HEK293 (cell line): ENCODE data around the gene SPNS2.

ENCODE experiments used
- CTCF ChIA-PET: fragments of 350-600 bp; formaldehyde crosslinking; extraction: SDS; loops from one replicate; lab custom pipeline; 2021; ENCODE audit warnings: antibody characterized with exemption; lab: Yijun Ruan, JAX
- POLR2A ChIA-PET: fragments of 300-600 bp; formaldehyde crosslinking; extraction: SDS; loops from one replicate; lab custom pipeline; 2020; ENCODE audit warnings: antibody characterized with exemption, inconsistent platforms; lab: Yijun Ruan, JAX
- H3K27ac ChIP-seq: fragments of 200-500 bp; sonication (Bioruptor generic); 2 replicates; pipeline ENCODE4 v1.5.1; 2014; ENCODE audit warnings: low read depth, low read length, control low read depth, inconsistent platforms; ENCODE audit errors: extremely low read depth
- H3K36me3 ChIP-seq, 2 experiments: fragments of 200-500 bp in 1 of 2; sonication (Bioruptor generic) in 1 of 2; 1 replicate in 1 of 2; 2 replicates in 1 of 2; pipeline ENCODE4 v1.5.1; 2014 to 2017; ENCODE audit warnings: inconsistent platforms in 2 of 2, low read length in 2 of 2; ENCODE audit not compliant: control insufficient read depth in 2 of 2, insufficient read depth in 1 of 2
- H3K4me1 ChIP-seq: fragments of 200-500 bp; sonication (Bioruptor generic); 2 replicates; pipeline ENCODE4 v1.5.1; 2014; ENCODE audit warnings: mild to moderate bottlenecking, low read length, inconsistent platforms; ENCODE audit not compliant: control insufficient read depth, insufficient read depth
- H3K4me3 ChIP-seq: 2 replicates; pipeline ENCODE4 v1.5.1; 2011; ENCODE audit warnings: low read depth, mild to moderate bottlenecking, control low read depth, low read length, moderate library complexity
- H3K9me3 ChIP-seq: fragments of 200-500 bp; sonication (Bioruptor generic); 2 replicates; pipeline ENCODE4 v1.5.1; 2014; ENCODE audit warnings: low read depth, low read length, inconsistent platforms; ENCODE audit not compliant: control insufficient read depth, insufficient read depth
- BCL11B ChIP-seq: fragments of 450-650 bp; formaldehyde crosslinking; IDR thresholded peaks from 2 replicates; pipeline ENCODE4 v1.5.1; 2016; ENCODE audit warnings: low read depth, missing biosample characterization, missing genetic modification characterization
- FEZF1 ChIP-seq: fragments of 450-650 bp; formaldehyde crosslinking; IDR thresholded peaks from 2 replicates; pipeline ENCODE4 v1.5.1; 2016; ENCODE audit warnings: missing biosample characterization, missing genetic modification characterization
- GLIS2 ChIP-seq: fragments of 450-650 bp; formaldehyde crosslinking; IDR thresholded peaks from 2 replicates; pipeline ENCODE4 v1.5.1; 2016; ENCODE audit warnings: missing biosample characterization, missing genetic modification characterization
- HOXD13 ChIP-seq: sonication (generic); formaldehyde crosslinking; IDR thresholded peaks from 2 replicates; pipeline ENCODE4 v1.8.0; 2022; ENCODE audit warnings: missing genetic modification reagents, borderline replicate concordance
- KLF7 ChIP-seq: fragments of 450-650 bp; formaldehyde crosslinking; IDR thresholded peaks from 2 replicates; pipeline ENCODE4 v1.5.1; 2016; ENCODE audit warnings: missing biosample characterization, missing genetic modification characterization, borderline replicate concordance
- MYNN ChIP-seq: fragments of 450-650 bp; formaldehyde crosslinking; IDR thresholded peaks from 2 replicates; pipeline ENCODE4 v1.5.1; 2016; ENCODE audit warnings: missing biosample characterization, missing genetic modification characterization, borderline replicate concordance
- SCRT1 ChIP-seq: fragments of 450-650 bp; formaldehyde crosslinking; IDR thresholded peaks from 2 replicates; pipeline ENCODE4 v1.5.1; 2016; ENCODE audit warnings: missing biosample characterization, missing genetic modification characterization, borderline replicate concordance
- SP2 ChIP-seq: fragments of 450-650 bp; formaldehyde crosslinking; IDR thresholded peaks from 2 replicates; pipeline ENCODE4 v1.5.1; 2016; ENCODE audit warnings: missing biosample characterization, missing genetic modification characterization
- TCF7L2 ChIP-seq: IDR thresholded peaks from 2 replicates; pipeline ENCODE4 v1.6.1; 2011; ENCODE audit warnings: low read depth, mild to moderate bottlenecking, inconsistent platforms, low read length, moderate library complexity, borderline replicate concordance
- ZBTB1 ChIP-seq: fragments of 450-650 bp; formaldehyde crosslinking; IDR thresholded peaks from 2 replicates; pipeline ENCODE4 v1.5.1; 2016; ENCODE audit warnings: missing biosample characterization, missing genetic modification characterization
- ZBTB17 ChIP-seq: fragments of 450-650 bp; formaldehyde crosslinking; IDR thresholded peaks from 2 replicates; pipeline ENCODE4 v1.5.1; 2016; ENCODE audit warnings: missing biosample characterization, missing genetic modification characterization
- ZBTB20 ChIP-seq: fragments of 450-650 bp; formaldehyde crosslinking; IDR thresholded peaks from 2 replicates; pipeline ENCODE4 v1.5.1; 2016; ENCODE audit warnings: missing biosample characterization, missing genetic modification characterization
- ZFP3 ChIP-seq: fragments of 450-650 bp; formaldehyde crosslinking; IDR thresholded peaks from 2 replicates; pipeline ENCODE4 v1.5.1; 2016; ENCODE audit warnings: low read depth, missing biosample characterization, missing genetic modification characterization
- ZNF10 ChIP-seq: fragments of 450-650 bp; formaldehyde crosslinking; IDR thresholded peaks from 2 replicates; pipeline ENCODE4 v1.5.1; 2017; ENCODE audit warnings: missing biosample characterization, missing genetic modification characterization
- ZNF140 ChIP-seq: fragments of 450-650 bp; formaldehyde crosslinking; IDR thresholded peaks from 2 replicates; pipeline ENCODE4 v1.5.1; 2016; ENCODE audit warnings: missing biosample characterization, missing genetic modification characterization
- ZNF157 ChIP-seq: fragments of 450-650 bp; formaldehyde crosslinking; IDR thresholded peaks from 2 replicates; pipeline ENCODE4 v1.5.1; 2016; ENCODE audit warnings: missing biosample characterization, missing genetic modification characterization
- ZNF184 ChIP-seq: fragments of 450-650 bp; IDR thresholded peaks from 2 replicates; pipeline ENCODE4 v1.5.1; 2018; ENCODE audit warnings: missing biosample characterization, mild to moderate bottlenecking, missing genetic modification characterization
- ZNF19 ChIP-seq: fragments of 450-650 bp; formaldehyde crosslinking; IDR thresholded peaks from 2 replicates; pipeline ENCODE4; 2016; ENCODE audit warnings: missing biosample characterization, missing genetic modification characterization, low read depth
- ZNF211 ChIP-seq: fragments of 450-650 bp; formaldehyde crosslinking; IDR thresholded peaks from 2 replicates; pipeline ENCODE4 v1.5.1; 2016; ENCODE audit warnings: low read depth, missing biosample characterization, missing genetic modification characterization
- ZNF292 ChIP-seq: fragments of 450-650 bp; formaldehyde crosslinking; IDR thresholded peaks from 2 replicates; pipeline ENCODE4 v1.5.1; 2016; ENCODE audit warnings: low read depth, missing biosample characterization, missing genetic modification characterization, borderline replicate concordance
- ZNF366 ChIP-seq: fragments of 450-650 bp; formaldehyde crosslinking; conservative IDR thresholded peaks from 2 replicates; pipeline ENCODE4 v1.5.1; 2016; ENCODE audit warnings: missing biosample characterization, missing genetic modification characterization
- ZNF433 ChIP-seq: fragments of 450-650 bp; formaldehyde crosslinking; IDR thresholded peaks from 2 replicates; pipeline ENCODE4 v1.5.1; 2016; ENCODE audit warnings: missing biosample characterization, missing genetic modification characterization, low read depth
- ZNF521 ChIP-seq: fragments of 450-650 bp; formaldehyde crosslinking; IDR thresholded peaks from 2 replicates; pipeline ENCODE4 v1.5.1; 2017; ENCODE audit warnings: missing biosample characterization, mild to moderate bottlenecking, missing genetic modification characterization
- ZNF626 ChIP-seq: fragments of 450-650 bp; sonication (Bioruptor Pico); formaldehyde crosslinking; IDR thresholded peaks from 2 replicates; pipeline ENCODE4 v1.5.1; 2018; ENCODE audit warnings: missing biosample characterization, missing genetic modification characterization, inconsistent platforms
- ZNF645 ChIP-seq: fragments of 450-650 bp; formaldehyde crosslinking; IDR thresholded peaks from 2 replicates; pipeline ENCODE4; 2016; ENCODE audit warnings: missing biosample characterization, missing genetic modification characterization
- ZNF660 ChIP-seq: fragments of 450-650 bp; IDR thresholded peaks from 2 replicates; pipeline ENCODE4 v1.5.1; 2018; ENCODE audit warnings: missing biosample characterization, mild to moderate bottlenecking, missing genetic modification characterization
- ZNF692 ChIP-seq: fragments of 450-650 bp; formaldehyde crosslinking; IDR thresholded peaks from 2 replicates; pipeline ENCODE4 v1.5.1; 2016; ENCODE audit warnings: missing biosample characterization, missing genetic modification characterization
- ZNF76 ChIP-seq: fragments of 450-650 bp; formaldehyde crosslinking; IDR thresholded peaks from 2 replicates; pipeline ENCODE4; 2016; ENCODE audit warnings: low read depth, missing biosample characterization, missing genetic modification characterization, borderline replicate concordance
- TF ChIP-seq, protein P1 (sequence below): fragments of 450-650 bp; formaldehyde crosslinking; IDR thresholded peaks from 2 replicates; pipeline ENCODE4 v1.5.1; 2016; ENCODE audit warnings: missing biosample characterization, missing genetic modification characterization
- TF ChIP-seq, protein P2 (sequence below): fragments of 450-650 bp; formaldehyde crosslinking; IDR thresholded peaks from 2 replicates; pipeline ENCODE4 v1.5.1; 2017; ENCODE audit warnings: missing biosample characterization, missing genetic modification characterization

The SPNS2 gene, protein sequence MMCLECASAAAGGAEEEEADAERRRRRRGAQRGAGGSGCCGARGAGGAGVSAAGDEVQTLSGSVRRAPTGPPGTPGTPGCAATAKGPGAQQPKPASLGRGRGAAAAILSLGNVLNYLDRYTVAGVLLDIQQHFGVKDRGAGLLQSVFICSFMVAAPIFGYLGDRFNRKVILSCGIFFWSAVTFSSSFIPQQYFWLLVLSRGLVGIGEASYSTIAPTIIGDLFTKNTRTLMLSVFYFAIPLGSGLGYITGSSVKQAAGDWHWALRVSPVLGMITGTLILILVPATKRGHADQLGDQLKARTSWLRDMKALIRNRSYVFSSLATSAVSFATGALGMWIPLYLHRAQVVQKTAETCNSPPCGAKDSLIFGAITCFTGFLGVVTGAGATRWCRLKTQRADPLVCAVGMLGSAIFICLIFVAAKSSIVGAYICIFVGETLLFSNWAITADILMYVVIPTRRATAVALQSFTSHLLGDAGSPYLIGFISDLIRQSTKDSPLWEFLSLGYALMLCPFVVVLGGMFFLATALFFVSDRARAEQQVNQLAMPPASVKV

GRCh38 chr17:4498461-4499397 lies at the start of gene SPNS2:
Gene SPNS2, plus strand, starts transcription at chr17:4498881. Its CDS starts 167 bp downstream, at chr17:4499048.
- H3K4me1 ChIP-seq: no peaks in the 10 kb centered on the region
- ChIA-PET CTCF (interaction anchor here (0.6 to 2.0 kb wide), 4 partner anchors 25 to 126 kb away, joined by 3 to 6 read pairs (median 3); no protein-coding TSS in a partner anchor), POLR2A (interaction anchor here (0.6 to 2.1 kb wide), 2 partner anchors 44 to 57 kb away, joined by 3 to 5 read pairs; partner anchors contain the start of gene MYBBP1A)
- no peaks in the 10 kb centered on the region for H3K36me3 ChIP-seq
- peak within 1 kb of the TSS; percentile 12 for H3K4me3 ChIP-seq
- no peak within 1 kb of the TSS for H3K27ac ChIP-seq
- no peaks in the 10 kb centered on the region for H3K9me3 ChIP-seq
- TF ChIP-seq HOXD13 (CRISPR knock-in tag) (no peak), ZNF433 (tag by site-specific recombination) (no peak), ZNF521 (tag by site-specific recombination) (no peak), ZNF626 (tag by site-specific recombination) (no peak), BCL11B (tag by site-specific recombination) (no peak), ZNF211 (tag by site-specific recombination) (no peak), ZFP3 (tag by site-specific recombination) (no peak), ZNF645 (tag by site-specific recombination) (no peak), ZBTB20 (tag by site-specific recombination) (peak; percentile 90), TCF7L2 (no peak), GLIS2 (tag by site-specific recombination) (peak; percentile 84), SCRT1 (tag by site-specific recombination) (no peak), ZBTB17 (tag by site-specific recombination) (no peak), KLF7 (tag by site-specific recombination) (no peak), ZBTB1 (tag by site-specific recombination) (no peak), ZNF19 (no peak), ZNF10 (tag by site-specific recombination) (peak; percentile 92), ZNF292 (tag by site-specific recombination) (no peak), ZNF366 (tag by site-specific recombination) (no peak), SP2 (0 out of 2 replicates have a peak, but pooled peaks have one; percentile 6), ZNF157 (tag by site-specific recombination) (no peak), ZNF76 (peak; percentile 24; the same call in 1 of the 2 replicates), MYNN (no peak), ZNF660 (no peak), ZNF140 (no peak), ZNF692 (tag by site-specific recombination) (no peak), ZNF184 (tag by site-specific recombination) (no peak), FEZF1 (tag by site-specific recombination) (no peak)
- TF ChIP-seq, protein P1, sequence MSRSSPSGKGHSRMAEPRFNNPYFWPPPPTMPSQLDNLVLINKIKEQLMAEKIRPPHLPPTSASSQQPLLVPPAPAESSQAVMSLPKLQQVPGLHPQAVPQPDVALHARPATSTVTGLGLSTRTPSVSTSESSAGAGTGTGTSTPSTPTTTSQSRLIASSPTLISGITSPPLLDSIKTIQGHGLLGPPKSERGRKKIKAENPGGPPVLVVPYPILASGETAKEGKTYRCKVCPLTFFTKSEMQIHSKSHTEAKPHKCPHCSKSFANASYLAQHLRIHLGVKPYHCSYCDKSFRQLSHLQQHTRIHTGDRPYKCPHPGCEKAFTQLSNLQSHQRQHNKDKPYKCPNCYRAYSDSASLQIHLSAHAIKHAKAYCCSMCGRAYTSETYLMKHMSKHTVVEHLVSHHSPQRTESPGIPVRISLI: no peak
- TF ChIP-seq, protein P2, sequence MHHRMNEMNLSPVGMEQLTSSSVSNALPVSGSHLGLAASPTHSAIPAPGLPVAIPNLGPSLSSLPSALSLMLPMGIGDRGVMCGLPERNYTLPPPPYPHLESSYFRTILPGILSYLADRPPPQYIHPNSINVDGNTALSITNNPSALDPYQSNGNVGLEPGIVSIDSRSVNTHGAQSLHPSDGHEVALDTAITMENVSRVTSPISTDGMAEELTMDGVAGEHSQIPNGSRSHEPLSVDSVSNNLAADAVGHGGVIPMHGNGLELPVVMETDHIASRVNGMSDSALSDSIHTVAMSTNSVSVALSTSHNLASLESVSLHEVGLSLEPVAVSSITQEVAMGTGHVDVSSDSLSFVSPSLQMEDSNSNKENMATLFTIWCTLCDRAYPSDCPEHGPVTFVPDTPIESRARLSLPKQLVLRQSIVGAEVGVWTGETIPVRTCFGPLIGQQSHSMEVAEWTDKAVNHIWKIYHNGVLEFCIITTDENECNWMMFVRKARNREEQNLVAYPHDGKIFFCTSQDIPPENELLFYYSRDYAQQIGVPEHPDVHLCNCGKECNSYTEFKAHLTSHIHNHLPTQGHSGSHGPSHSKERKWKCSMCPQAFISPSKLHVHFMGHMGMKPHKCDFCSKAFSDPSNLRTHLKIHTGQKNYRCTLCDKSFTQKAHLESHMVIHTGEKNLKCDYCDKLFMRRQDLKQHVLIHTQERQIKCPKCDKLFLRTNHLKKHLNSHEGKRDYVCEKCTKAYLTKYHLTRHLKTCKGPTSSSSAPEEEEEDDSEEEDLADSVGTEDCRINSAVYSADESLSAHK (tag by site-specific recombination): no peak
